HepG2 (cell line): ENCODE results near the gene JPH2. TPM values are rescaled to one million over a fixed set of nuclear protein-coding genes. Genes with fewer than 3 reads are reported as not detected.

Experiments used
- ATAC-seq: fragments of 200-7000 bp; cut with Tn5 transposase; 3 replicates; pipeline ENCODE4 v1.9.1; 2020; ENCODE audit warnings: mild to moderate bottlenecking, moderate library complexity
- BruUV-seq: library from RNA; stranded (reverse); fragments of 400-500 nt; replicated peaks from 2 replicates; lab custom pipeline; 2021; lab: Mats Ljungman, UMichigan
- CTCF ChIA-PET: fragments of 300-600 bp; formaldehyde crosslinking; extraction: SDS; loops from one replicate; lab custom pipeline; 2021; ENCODE audit warnings: low total read pairs, inconsistent platforms, low intra/inter-chr PET ratio; lab: Yijun Ruan, JAX
- POLR2A ChIA-PET: fragments of 350-600 bp; sonication (Branson Sonifier 250); formaldehyde crosslinking; loops from one replicate; lab custom pipeline; 2020; ENCODE audit warnings: antibody characterized with exemption, inconsistent platforms; lab: Yijun Ruan, JAX
- DNase-seq: peaks from one replicate; pipeline ENCODE4 v3.0.0-alpha.2; 2015; ENCODE audit warnings: low spot score
- FAIRE-seq: peaks from 3 replicates; lab custom pipeline; 2011; peaks lifted over from hg19 to GRCh38; lab: Jason Lieb, UNC
- H2AFZ ChIP-seq: one replicate; pipeline ENCODE4 v1.6.1; 2011; ENCODE audit warnings: low read length, inconsistent platforms
- H3K27ac ChIP-seq: fragments of 300-600 bp; 3 replicates; pipeline ENCODE4 v1.8.0; 2011; ENCODE audit warnings: mixed run types, mild to moderate bottlenecking, mixed read lengths, low read length, inconsistent platforms; ENCODE audit not compliant: insufficient read depth; ENCODE audit errors: extremely low read length
- H3K27me3 ChIP-seq, 2 experiments: fragments of 200-600 bp in 1 of 2; 2 replicates in 1 of 2; 3 replicates in 1 of 2; pipeline versions ENCODE4 v1.6.0 to v1.8.0; 2011; ENCODE audit warnings: low read length in 2 of 2, mild to moderate bottlenecking in 2 of 2, moderate library complexity in 2 of 2, inconsistent platforms in 1 of 2; ENCODE audit not compliant: insufficient read depth in 2 of 2, control insufficient read depth in 1 of 2
- H3K36me3 ChIP-seq, 2 experiments: fragments of 200-600 bp in 1 of 2; replicated peaks in 1 of 2; 2 replicates in 1 of 2; 3 replicates in 1 of 2; pipeline versions ENCODE4 v1.5.1 to v1.8.0; 2011; ENCODE audit warnings: low read length in 2 of 2, inconsistent platforms in 1 of 2; ENCODE audit not compliant: insufficient read depth in 2 of 2, control insufficient read depth in 1 of 2
- H3K4me1 ChIP-seq: 2 replicates; pipeline ENCODE4 v1.5.1; 2012; ENCODE audit warnings: low read length, inconsistent platforms; ENCODE audit not compliant: insufficient read depth
- H3K4me2 ChIP-seq: 2 replicates; pipeline ENCODE4 v1.6.0; 2011; ENCODE audit warnings: low read depth, low read length, inconsistent platforms
- H3K4me3 ChIP-seq, 3 experiments: fragments of 200-600 bp in 1 of 3; sonication (generic), shearing (Covaris generic) in 1 of 3; replicated peaks in 1 of 3; 2 replicates each; pipeline ENCODE4 v1.5.1; 2011 to 2016; ENCODE audit warnings: low read length in 3 of 3, inconsistent platforms in 2 of 3, low read depth in 2 of 3, mild to moderate bottlenecking in 2 of 3, control low read depth in 1 of 3, mixed read lengths in 1 of 3; ENCODE audit not compliant: insufficient read depth in 1 of 3
- H3K79me2 ChIP-seq: one replicate; pipeline ENCODE4 v1.6.1; 2011; ENCODE audit warnings: low read length, inconsistent platforms; ENCODE audit not compliant: insufficient read depth
- H3K9ac ChIP-seq: 2 replicates; pipeline ENCODE4 v1.6.0; 2011; ENCODE audit warnings: mild to moderate bottlenecking, low read depth, low read length, inconsistent platforms; ENCODE audit not compliant: insufficient read depth
- H3K9me3 ChIP-seq: 2 replicates; pipeline ENCODE4 v1.5.1; 2012; ENCODE audit warnings: mild to moderate bottlenecking, low read length
- H4K20me1 ChIP-seq: 2 replicates; pipeline ENCODE4 v1.6.0; 2011; ENCODE audit warnings: inconsistent platforms, mild to moderate bottlenecking, low read length, moderate library complexity; ENCODE audit not compliant: insufficient read depth
- FOXK2 ChIP-seq: fragments of 450-650 bp; IDR thresholded peaks from 2 replicates; pipeline ENCODE4 v1.6.1; 2016
- KAT2B ChIP-seq: fragments of 150-350 bp; IDR thresholded peaks from 2 replicates; pipeline ENCODE4 v1.6.1; 2014; ENCODE audit warnings: low read depth, low read length, borderline replicate concordance
- MAFF ChIP-seq: IDR thresholded peaks from 2 replicates; pipeline ENCODE4 v1.6.1; 2011; ENCODE audit warnings: low read depth, low read length, improper control_type of control experiment
- MEIS2 ChIP-seq: sonication (generic); formaldehyde crosslinking; IDR thresholded peaks from 2 replicates; pipeline ENCODE4 v1.9.0; 2021; ENCODE audit warnings: mild to moderate bottlenecking, missing genetic modification reagents
- NBN ChIP-seq: fragments of 450-650 bp; conservative IDR thresholded peaks from 2 replicates; pipeline ENCODE4 v1.6.1; 2017
- PCBP1 ChIP-seq: fragments of 200-400 bp; formaldehyde crosslinking; IDR thresholded peaks from 2 replicates; pipeline ENCODE4 v1.6.1; 2017; ENCODE audit warnings: mild to moderate bottlenecking, low read depth, low read length, borderline replicate concordance
- REL ChIP-seq: sonication (generic); formaldehyde crosslinking; conservative IDR thresholded peaks from 2 replicates; pipeline ENCODE4 v1.8.0; 2022; ENCODE audit warnings: mild to moderate bottlenecking, missing genetic modification reagents, moderate library complexity
- RNF2 ChIP-seq: fragments of 450-650 bp; conservative IDR thresholded peaks from 2 replicates; pipeline ENCODE4 v1.6.1; 2016; ENCODE audit warnings: low read depth
- TBX2 ChIP-seq: sonication (generic); formaldehyde crosslinking; IDR thresholded peaks from 2 replicates; pipeline ENCODE4 v1.5.0; 2020; ENCODE audit warnings: missing genetic modification reagents, mild to moderate bottlenecking, borderline replicate concordance
- TGIF2 ChIP-seq: IDR thresholded peaks from 2 replicates; pipeline ENCODE4 v1.6.1; 2016; ENCODE audit warnings: control low read depth, missing compliant biosample characterization
- ZBTB26 ChIP-seq: IDR thresholded peaks from 2 replicates; pipeline ENCODE4 v1.6.1; 2016; ENCODE audit warnings: missing compliant biosample characterization, missing genetic modification reagents, borderline replicate concordance
- ZFY ChIP-seq: sonication (generic); formaldehyde crosslinking; IDR thresholded peaks from 2 replicates; pipeline ENCODE4 v1.4.0; 2020; ENCODE audit warnings: missing genetic modification reagents
- ZNF12 ChIP-seq: sonication (generic); formaldehyde crosslinking; IDR thresholded peaks from 2 replicates; pipeline ENCODE4 v1.5.0; 2020; ENCODE audit warnings: missing genetic modification reagents
- ZNF224 ChIP-seq: sonication (generic); formaldehyde crosslinking; IDR thresholded peaks from 2 replicates; pipeline ENCODE4 v1.5.0; 2020; ENCODE audit warnings: mild to moderate bottlenecking, missing genetic modification reagents
- ZNF460 ChIP-seq: sonication (generic); formaldehyde crosslinking; IDR thresholded peaks from 2 replicates; pipeline ENCODE4 v1.5.1; 2020; ENCODE audit warnings: missing genetic modification reagents, mild to moderate bottlenecking, borderline replicate concordance
- ZNF557 ChIP-seq: sonication (generic); formaldehyde crosslinking; IDR thresholded peaks from 2 replicates; pipeline ENCODE4 v1.4.0; 2020; ENCODE audit warnings: missing genetic modification reagents
- ZNF772 ChIP-seq: sonication (generic); formaldehyde crosslinking; IDR thresholded peaks from 2 replicates; pipeline ENCODE4 v1.5.0; 2020; ENCODE audit warnings: mild to moderate bottlenecking, missing genetic modification reagents
- ZNF781 ChIP-seq: sonication (generic); formaldehyde crosslinking; IDR thresholded peaks from 2 replicates; pipeline ENCODE4 v1.5.1; 2020; ENCODE audit warnings: borderline replicate concordance, mild to moderate bottlenecking, missing genetic modification reagents; ENCODE audit errors: not compliant biosample characterization
- WGBS: methylation state at CpG from one replicate; pipeline ENCODE4 v1.1.6; 2017; ENCODE audit warnings: low lambda C conversion rate; 5-methylcytosine and 5-hydroxymethylcytosine counted together
- in situ Hi-C: cut with HindIII; loops from 2 replicates; pipeline ENCODE4 v1.10.0; 2017; ENCODE audit warnings: low pct_unique_long_range_greater_than_20kb; ENCODE audit not compliant: extremely low pct_ligation_motif_present
- intact Hi-C: fragments of 100-400 bp; cut with micrococcal nuclease; formaldehyde crosslinking; loops from one replicate; pipeline ENCODE4 v1.10.0; 2022; ENCODE audit not compliant: unreplicated experiment
- polyA plus RNA-seq, 8 experiments: library from polyadenylated mRNA; depleted of rRNA in 3 of 8; stranded (reverse) in 7 of 8; unstranded in 1 of 8; fragments of >200 nt; fragmentation: Illumina TruSeq in 4 of 8; extraction: Trizol in 4 of 8; gene quantifications; 2 replicates each; pipeline versions ENCODE4 v1.2.1 to v1.2.3, GENCODE V29; 2011 to 2016; ENCODE audit warnings: low read depth in 4 of 8, missing spikeins in 1 of 8, mixed read lengths in 1 of 8; ENCODE audit not compliant: insufficient read depth in 1 of 8
- total RNA-seq, 5 experiments: library from RNA; depleted of rRNA; stranded (reverse); fragments of >200 nt; fragmentation: Illumina TruSeq; extraction: Trizol; gene quantifications; 2 replicates each; pipeline ENCODE4 v1.2.3, GENCODE V29; 2016; ENCODE audit warnings: low read depth in 1 of 5
- TF ChIP-seq, protein P1 (sequence below): sonication (generic); formaldehyde crosslinking; IDR thresholded peaks from 2 replicates; pipeline ENCODE4 v1.8.0; 2022; ENCODE audit warnings: low read depth, missing genetic modification reagents

JPH2 gene
- total and polyA plus RNA-seq, 2 of the 13 experiments (the other 11 are each of a cell fraction or from before 2014, with no cell fraction given) = 0.42 TPM; not detected in 1

- in situ Hi-C loops = no loop called here
- H3K4me3 ChIP-seq = no peak overlapping the region
- CTCF ChIA-PET = no interaction called here
- H3K4me1 ChIP-seq = no peaks in the 10 kb centered on the region
- no peaks in the 10 kb centered on the region for H3K9me3 ChIP-seq
- no peak for TF ChIP-seq PCBP1
- TF ChIP-seq, all 625 proteins: peak for 0
- no peak overlapping the region for H2AFZ ChIP-seq
- no peaks in the 10 kb centered on the region for H4K20me1 ChIP-seq
- intact Hi-C loops = no loop called here
- FAIRE-seq = no peak
- WGBS = 79% methylated on average over 50 of the region's 50 CpGs
- H3K4me2 ChIP-seq = no peak overlapping the region
- no peak for DNase-seq
- H3K27me3 ChIP-seq = peaks cover 2 to 18% of the 10 kb centered on the region in 2 experiments; a peak in 3 of 5 replicates
- no peak overlapping the region for H3K27ac ChIP-seq
- H3K9ac ChIP-seq = no peak overlapping the region
- no peaks in the 10 kb centered on the region for H3K79me2 ChIP-seq
- BruUV-seq = no TSS peak
- H3K36me3 ChIP-seq = no peaks in the 10 kb centered on the region
- no peak for ATAC-seq
- POLR2A ChIA-PET = no interaction called here
These were observed 27.3 kb downstream of the JPH2 start for GRCh38 chr20:44159711-44160110.

DNA sequence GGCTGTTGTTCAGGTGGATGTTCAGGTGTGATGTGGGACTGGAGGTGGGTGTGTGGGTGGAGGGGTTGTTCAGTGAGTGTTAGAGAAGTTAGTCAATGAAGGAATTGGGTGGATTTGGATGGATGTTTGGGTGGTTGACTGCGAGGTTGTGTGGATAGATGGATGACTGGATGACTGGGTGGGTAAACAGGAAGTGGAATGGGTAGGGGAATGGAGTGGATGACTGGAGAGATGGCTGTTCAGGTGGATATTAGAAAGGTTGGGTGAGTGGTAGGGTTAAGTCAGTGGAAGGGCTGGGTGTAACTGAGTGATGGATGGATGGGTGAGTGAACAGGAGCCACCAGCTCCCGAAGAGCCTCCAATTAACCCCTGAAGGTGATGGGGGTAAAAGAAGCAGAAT, 27.9 kb downstream of the JPH2 start:
- Histone ChIP-seq H3K9ac (no peak overlapping the region), H4K20me1 (no peaks in the 10 kb centered on the region), H3K36me3 (no peaks in the 10 kb centered on the region), H2AFZ (no peak overlapping the region), H3K4me3 (no peak overlapping the region), H3K4me1 (no peaks in the 10 kb centered on the region), H3K4me2 (no peak overlapping the region), H3K27ac (no peak overlapping the region), H3K79me2 (no peaks in the 10 kb centered on the region), H3K9me3 (no peaks in the 10 kb centered on the region), H3K27me3 (peaks cover 2 to 14% of the 10 kb centered on the region in 2 experiments; a peak in 3 of 5 replicates)
- POLR2A ChIA-PET = no interaction called here
- no peak for DNase-seq
- WGBS = 38% methylated on average over 2 of the region's 2 CpGs
- FAIRE-seq = no peak
- intact Hi-C loops (no loop called here), in situ Hi-C loops (no loop called here)
- no peak for ATAC-seq
- no TSS peak for BruUV-seq
- CTCF ChIA-PET = no interaction called here
- TF ChIP-seq TGIF2 (CRISPR knock-in tag) (no peak), MEIS2 (CRISPR knock-in tag) (no peak), ZNF781 (no peak), MAFF (no peak), KAT2B (no peak), ZNF772 (CRISPR knock-in tag) (no peak), ZBTB26 (CRISPR knock-in tag) (no peak), NBN (peak; percentile 39; the same call in 1 of the 2 replicates), TBX2 (CRISPR knock-in tag) (no peak), ZNF460 (CRISPR knock-in tag) (no peak), ZFY (CRISPR knock-in tag) (no peak), REL (CRISPR knock-in tag) (no peak), ZNF224 (no peak), ZNF557 (CRISPR knock-in tag) (no peak), ZNF12 (CRISPR knock-in tag) (no peak), RNF2 (no peak), FOXK2 (peak; percentile 1; the same call in 1 of the 2 replicates)
- TF ChIP-seq, protein P1, sequence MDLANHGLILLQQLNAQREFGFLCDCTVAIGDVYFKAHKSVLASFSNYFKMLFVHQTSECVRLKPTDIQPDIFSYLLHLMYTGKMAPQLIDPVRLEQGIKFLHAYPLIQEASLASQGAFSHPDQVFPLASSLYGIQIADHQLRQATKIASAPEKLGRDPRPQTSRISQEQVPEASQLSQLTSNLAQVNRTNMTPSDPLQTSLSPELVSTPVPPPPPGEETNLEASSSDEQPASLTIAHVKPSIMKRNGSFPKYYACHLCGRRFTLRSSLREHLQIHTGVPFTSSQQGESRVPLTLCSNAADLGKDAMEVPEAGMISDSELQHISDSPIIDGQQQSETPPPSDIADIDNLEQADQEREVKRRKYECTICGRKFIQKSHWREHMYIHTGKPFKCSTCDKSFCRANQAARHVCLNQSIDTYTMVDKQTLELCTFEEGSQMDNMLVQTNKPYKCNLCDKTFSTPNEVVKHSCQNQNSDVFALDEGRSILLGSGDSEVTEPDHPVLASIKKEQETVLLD = no peak
